ENCODE results near the gene CADPS2. TPM values are rescaled to one million over a fixed set of nuclear protein-coding genes. Genes with fewer than 3 reads are reported as not detected.

The CADPS2 gene
- total and polyA plus RNA-seq, 2 donors (not counting 1 experiment from before 2014, with no cell fraction given): 11.5 to 32.2 TPM

- H3K4me2 ChIP-seq (ENCODE audit: extremely low read depth, insufficient read depth, low read length): no peak overlapping the region
- no peak overlapping the region for H3K27ac ChIP-seq (ENCODE audit: insufficient read depth, low read length)
- H3K27me3 ChIP-seq (ENCODE audit: control insufficient read depth, insufficient read depth, low read length): no peaks in the 10 kb centered on the region
- no peaks in the 10 kb centered on the region for H3K4me1 ChIP-seq (ENCODE audit: control insufficient read depth, extremely low read depth, insufficient read depth, low read length)
- no peaks in the 10 kb centered on the region for H4K20me1 ChIP-seq (ENCODE audit: control insufficient read depth, extremely low read depth, insufficient read depth, low read length)
- TF ChIP-seq EZH2 (IDR thresholded peaks at IDR 0.05; ENCODE audit: low read length, missing control alignments): no peak
- TF ChIP-seq, protein P1, sequence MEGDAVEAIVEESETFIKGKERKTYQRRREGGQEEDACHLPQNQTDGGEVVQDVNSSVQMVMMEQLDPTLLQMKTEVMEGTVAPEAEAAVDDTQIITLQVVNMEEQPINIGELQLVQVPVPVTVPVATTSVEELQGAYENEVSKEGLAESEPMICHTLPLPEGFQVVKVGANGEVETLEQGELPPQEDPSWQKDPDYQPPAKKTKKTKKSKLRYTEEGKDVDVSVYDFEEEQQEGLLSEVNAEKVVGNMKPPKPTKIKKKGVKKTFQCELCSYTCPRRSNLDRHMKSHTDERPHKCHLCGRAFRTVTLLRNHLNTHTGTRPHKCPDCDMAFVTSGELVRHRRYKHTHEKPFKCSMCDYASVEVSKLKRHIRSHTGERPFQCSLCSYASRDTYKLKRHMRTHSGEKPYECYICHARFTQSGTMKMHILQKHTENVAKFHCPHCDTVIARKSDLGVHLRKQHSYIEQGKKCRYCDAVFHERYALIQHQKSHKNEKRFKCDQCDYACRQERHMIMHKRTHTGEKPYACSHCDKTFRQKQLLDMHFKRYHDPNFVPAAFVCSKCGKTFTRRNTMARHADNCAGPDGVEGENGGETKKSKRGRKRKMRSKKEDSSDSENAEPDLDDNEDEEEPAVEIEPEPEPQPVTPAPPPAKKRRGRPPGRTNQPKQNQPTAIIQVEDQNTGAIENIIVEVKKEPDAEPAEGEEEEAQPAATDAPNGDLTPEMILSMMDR (conservative IDR thresholded peaks at IDR 0.05 in 1 of 2, IDR thresholded peaks at IDR 0.05 in 1 of 2; ENCODE audit: low read depth in 1 of 2, low read length in 2 of 2): no peak
- H3K36me3 ChIP-seq (ENCODE audit: control insufficient read depth, insufficient read depth, low read length): no peaks in the 10 kb centered on the region
- no peak overlapping the region for H3K4me3 ChIP-seq (replicated peaks in 1 of 4; ENCODE audit: control extremely low read depth in 1 of 4, insufficient read depth in 1 of 4, low read depth in 3 of 4, low read length in 4 of 4)
- no peak overlapping the region for H2AFZ ChIP-seq (ENCODE audit: low read length)
- H3K9me3 ChIP-seq (ENCODE audit: control insufficient read depth, insufficient read depth, low read depth, low read length): no peaks in the 10 kb centered on the region
- H3K79me2 ChIP-seq (ENCODE audit: control insufficient read depth, insufficient read depth, low read length): no peaks in the 10 kb centered on the region
- DNase-seq (ENCODE audit: low read depth in 2 of 2): no peak
- H3K9ac ChIP-seq (ENCODE audit: insufficient read depth, low read length): no peak overlapping the region
These were observed 332.5 kb downstream of the CADPS2 start for GRCh38 chr7:122553761-122554160.

DNA sequence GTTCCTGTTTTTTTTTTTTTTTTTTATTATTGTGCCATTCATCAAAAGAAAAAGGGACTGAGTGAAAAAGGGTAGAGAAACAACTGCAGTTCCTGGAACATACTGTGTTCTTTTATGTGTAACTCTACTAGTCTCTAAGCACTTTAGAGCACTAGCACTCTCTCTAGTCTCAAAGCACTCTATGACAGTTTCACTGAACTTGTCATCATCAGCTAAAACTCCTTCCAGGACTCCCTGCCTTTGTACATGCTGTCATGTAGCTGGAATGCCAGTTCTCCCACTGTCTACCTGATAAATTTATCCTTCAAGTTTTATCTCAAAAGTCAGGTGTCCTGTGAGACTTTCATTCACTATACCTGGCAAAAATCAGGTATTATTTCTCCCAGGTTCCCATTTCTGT is 333.5 kb downstream of the CADPS2 start:
- no peaks in the 10 kb centered on the region for H3K27me3 ChIP-seq (ENCODE audit: control insufficient read depth, insufficient read depth, low read length)
- no peaks in the 10 kb centered on the region for H3K9me3 ChIP-seq (ENCODE audit: control insufficient read depth, insufficient read depth, low read depth, low read length)
- H3K4me2 ChIP-seq (ENCODE audit: extremely low read depth, insufficient read depth, low read length): no peak overlapping the region
- TF ChIP-seq EZH2 (IDR thresholded peaks at IDR 0.05; ENCODE audit: low read length, missing control alignments): no peak
- TF ChIP-seq, protein P1 (conservative IDR thresholded peaks at IDR 0.05 in 1 of 2, IDR thresholded peaks at IDR 0.05 in 1 of 2; ENCODE audit: low read depth in 1 of 2, low read length in 2 of 2): no peak
- H2AFZ ChIP-seq (ENCODE audit: low read length): no peak overlapping the region
- no peaks in the 10 kb centered on the region for H3K79me2 ChIP-seq (ENCODE audit: control insufficient read depth, insufficient read depth, low read length)
- no peaks in the 10 kb centered on the region for H4K20me1 ChIP-seq (ENCODE audit: control insufficient read depth, extremely low read depth, insufficient read depth, low read length)
- DNase-seq (ENCODE audit: low read depth in 2 of 2): no peak
- H3K9ac ChIP-seq (ENCODE audit: insufficient read depth, low read length): no peak overlapping the region
- H3K4me1 ChIP-seq (ENCODE audit: control insufficient read depth, extremely low read depth, insufficient read depth, low read length): no peaks in the 10 kb centered on the region
- H3K27ac ChIP-seq (ENCODE audit: insufficient read depth, low read length): no peak overlapping the region
- no peaks in the 10 kb centered on the region for H3K36me3 ChIP-seq (ENCODE audit: control insufficient read depth, insufficient read depth, low read length)
- no peak overlapping the region for H3K4me3 ChIP-seq (replicated peaks in 1 of 4; ENCODE audit: control extremely low read depth in 1 of 4, insufficient read depth in 1 of 4, low read depth in 3 of 4, low read length in 4 of 4)

DNA sequence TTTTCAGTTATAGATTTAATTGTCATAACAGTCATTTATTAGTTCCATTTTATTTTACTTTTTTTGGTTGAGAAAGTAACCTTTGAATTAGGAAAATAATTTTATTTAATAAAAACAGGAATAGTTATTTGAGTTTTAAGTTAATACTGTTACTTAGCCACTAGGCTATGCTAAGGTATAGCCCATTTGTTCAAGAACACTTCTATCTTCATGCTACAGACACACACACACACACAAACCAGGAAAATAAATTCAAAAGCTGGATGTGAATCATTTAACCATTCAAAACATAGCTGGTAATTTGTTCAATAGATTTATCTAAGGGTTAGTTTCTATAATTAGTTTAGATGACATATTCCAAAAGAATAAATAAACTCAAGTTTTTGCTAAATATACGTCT is 335.7 kb downstream of the CADPS2 start:
- no peak overlapping the region for H2AFZ ChIP-seq (ENCODE audit: low read length)

More for the DNA sequence above, 335.7 kb downstream of the CADPS2 start:
- Histone ChIP-seq H4K20me1 (ENCODE audit: control insufficient read depth, extremely low read depth, insufficient read depth, low read length) (no peaks in the 10 kb centered on the region), H3K27me3 (ENCODE audit: control insufficient read depth, insufficient read depth, low read length) (no peaks in the 10 kb centered on the region), H3K27ac (ENCODE audit: insufficient read depth, low read length) (no peak overlapping the region), H3K9me3 (ENCODE audit: control insufficient read depth, insufficient read depth, low read depth, low read length) (no peaks in the 10 kb centered on the region), H3K9ac (ENCODE audit: insufficient read depth, low read length) (no peak overlapping the region), H3K79me2 (ENCODE audit: control insufficient read depth, insufficient read depth, low read length) (no peaks in the 10 kb centered on the region), H3K4me2 (ENCODE audit: extremely low read depth, insufficient read depth, low read length) (no peak overlapping the region), H3K4me1 (ENCODE audit: control insufficient read depth, extremely low read depth, insufficient read depth, low read length) (no peaks in the 10 kb centered on the region), H3K36me3 (ENCODE audit: control insufficient read depth, insufficient read depth, low read length) (no peaks in the 10 kb centered on the region), H3K4me3 (replicated peaks in 1 of 4; ENCODE audit: control extremely low read depth in 1 of 4, insufficient read depth in 1 of 4, low read depth in 3 of 4, low read length in 4 of 4) (no peak overlapping the region)
- DNase-seq (ENCODE audit: low read depth in 2 of 2): peak; percentile 4 to 27
- TF ChIP-seq, protein P1 (conservative IDR thresholded peaks at IDR 0.05 in 1 of 2, IDR thresholded peaks at IDR 0.05 in 1 of 2; ENCODE audit: low read depth in 1 of 2, low read length in 2 of 2): peak in 1 of 2 donors; percentile 6
- TF ChIP-seq EZH2 (IDR thresholded peaks at IDR 0.05; ENCODE audit: low read length, missing control alignments): no peak
